SK-N-SH (cell line): ENCODE measurements around the gene R3HDM2. TPM values are rescaled to one million over a fixed set of nuclear protein-coding genes. Genes with fewer than 3 reads are reported as not detected.

Experiments used
- CTCF ChIA-PET: fragments of 300-600, 350-600 bp; formaldehyde crosslinking; extraction: SDS; loops from one replicate; lab custom pipeline; 2021; lab: Yijun Ruan, JAX
- POLR2A ChIA-PET: fragments of 350-600 bp; sonication (Branson Sonifier 250); formaldehyde crosslinking; extraction: SDS; loops from one replicate; lab custom pipeline; 2020; ENCODE audit warnings: antibody characterized with exemption, inconsistent platforms; lab: Yijun Ruan, JAX
- DNase-seq: peaks from one replicate; pipeline ENCODE4 v3.0.0; 2012
- H2AFZ ChIP-seq: fragments of 200-600 bp; sonication (generic); 2 replicates; pipeline ENCODE4 v1.8.1; 2016; ENCODE audit warnings: antibody characterized with exemption, mild to moderate bottlenecking, low read depth
- H3F3A ChIP-seq: fragments of 200-600 bp; sonication (generic); replicated peaks from 2 replicates; pipeline ENCODE3; 2016; ENCODE audit warnings: antibody characterized with exemption, mild to moderate bottlenecking; ENCODE audit not compliant: insufficient read depth
- H3K27ac ChIP-seq, 2 experiments: fragments of 200-500 bp in 1 of 2; fragments of 200-600 bp in 1 of 2; sonication (Bioruptor generic) in 1 of 2; sonication (generic), shearing (Covaris generic) in 1 of 2; 2 replicates each; pipeline versions ENCODE4 v1.5.1 to v1.6.1; 2014 to 2016; ENCODE audit warnings: low read depth in 2 of 2, inconsistent platforms in 1 of 2, low read length in 1 of 2, mild to moderate bottlenecking in 1 of 2, mixed read lengths in 1 of 2
- H3K27me3 ChIP-seq: fragments of 200-600 bp; sonication (generic), shearing (Covaris generic); 2 replicates; pipeline ENCODE4 v1.6.1; 2016; ENCODE audit warnings: mixed run types; ENCODE audit not compliant: insufficient read depth
- H3K36me3 ChIP-seq, 2 experiments: fragments of 200-500 bp in 1 of 2; fragments of 200-600 bp in 1 of 2; sonication (Bioruptor generic) in 1 of 2; sonication (generic) in 1 of 2; replicated peaks in 1 of 2; 2 replicates each; pipeline versions ENCODE3 to v1.5.1; 2014 to 2016; ENCODE audit warnings: low read length in 1 of 2, mild to moderate bottlenecking in 1 of 2; ENCODE audit not compliant: insufficient read depth in 2 of 2, control insufficient read depth in 1 of 2
- H3K4me1 ChIP-seq, 2 experiments: fragments of 200-500 bp in 1 of 2; fragments of 200-600 bp in 1 of 2; sonication (Bioruptor generic) in 1 of 2; sonication (generic), shearing (Covaris generic) in 1 of 2; 2 replicates each; pipeline versions ENCODE4 v1.5.1 to v1.6.1; 2014 to 2016; ENCODE audit warnings: low read depth in 1 of 2, low read length in 1 of 2, mixed run types in 1 of 2; ENCODE audit not compliant: insufficient read depth in 2 of 2, control insufficient read depth in 1 of 2
- H3K4me2 ChIP-seq: fragments of 200-600 bp; sonication (generic), shearing (Covaris generic); 2 replicates; pipeline ENCODE4 v1.6.1; 2017; ENCODE audit warnings: mixed run types
- H3K4me3 ChIP-seq, 2 experiments: fragments of 200-500 bp in 1 of 2; fragments of 200-600 bp in 1 of 2; sonication (Bioruptor generic) in 1 of 2; sonication (generic), shearing (Covaris generic) in 1 of 2; 2 replicates each; pipeline versions ENCODE4 v1.5.1 to v1.8.1; 2014 to 2016; ENCODE audit warnings: low read depth in 2 of 2, inconsistent platforms in 1 of 2, low read length in 1 of 2, mild to moderate bottlenecking in 1 of 2, mixed read lengths in 1 of 2, moderate library complexity in 1 of 2
- H3K79me2 ChIP-seq: fragments of 200-600 bp; sonication (generic); 2 replicates; pipeline ENCODE4 v1.8.1; 2017; ENCODE audit warnings: mild to moderate bottlenecking; ENCODE audit not compliant: insufficient read depth
- H3K9ac ChIP-seq: fragments of 200-600 bp; sonication (generic); 2 replicates; pipeline ENCODE4 v1.6.1; 2017; ENCODE audit warnings: mixed run types
- H3K9me2 ChIP-seq: fragments of 200-600 bp; sonication (generic); 2 replicates; pipeline ENCODE4 v1.6.1; 2017; ENCODE audit warnings: mixed run types
- H3K9me3 ChIP-seq: fragments of 200-600 bp; sonication (generic); 2 replicates; pipeline ENCODE4 v1.6.1; 2017; ENCODE audit warnings: mixed run types, mild to moderate bottlenecking, moderate library complexity
- H4K20me1 ChIP-seq: fragments of 200-600 bp; sonication (generic); 2 replicates; pipeline ENCODE4 v1.6.1; 2017; ENCODE audit warnings: mild to moderate bottlenecking, mixed run types; ENCODE audit not compliant: insufficient read depth
- FOXJ3 ChIP-seq: sonication (generic); formaldehyde crosslinking; IDR thresholded peaks from 2 replicates; pipeline ENCODE4 v1.5.1; 2020; ENCODE audit warnings: mild to moderate bottlenecking, missing genetic modification reagents
- FOXM1 ChIP-seq: IDR thresholded peaks from 2 replicates; pipeline ENCODE4 v1.4.0; 2012; ENCODE audit warnings: low read depth, mild to moderate bottlenecking
- MEF2A ChIP-seq: IDR thresholded peaks from 2 replicates; pipeline ENCODE4 v1.4.0; 2012; ENCODE audit warnings: low read depth, borderline replicate concordance
- MXI1 ChIP-seq: IDR thresholded peaks from 2 replicates; pipeline ENCODE4 v1.6.1; 2012; ENCODE audit warnings: mild to moderate bottlenecking, low read depth, low read length, improper control_type of control experiment
- NFIC ChIP-seq: IDR thresholded peaks from 2 replicates; pipeline ENCODE4 v1.4.0; 2012; ENCODE audit warnings: borderline replicate concordance
- RCOR1 ChIP-seq: fragments of 150-350 bp; IDR thresholded peaks from 2 replicates; pipeline ENCODE4 v1.6.1; 2017; ENCODE audit warnings: antibody characterized with exemption, low read length
- RXRA ChIP-seq: IDR thresholded peaks from 2 replicates; pipeline ENCODE4 v1.4.0; 2012; ENCODE audit warnings: low read depth, mild to moderate bottlenecking, borderline replicate concordance
- SIN3A ChIP-seq: IDR thresholded peaks from 2 replicates; pipeline ENCODE4 v1.6.1; 2012; ENCODE audit warnings: low read depth, mild to moderate bottlenecking, low read length, moderate library complexity, borderline replicate concordance
- TEAD4 ChIP-seq: IDR thresholded peaks from 2 replicates; pipeline ENCODE4 v1.4.0; 2012; ENCODE audit warnings: mild to moderate bottlenecking, borderline replicate concordance; ENCODE audit not compliant: insufficient read depth
- YY1 ChIP-seq: IDR thresholded peaks from 2 replicates; pipeline ENCODE4 v1.4.0; 2012; ENCODE audit warnings: low read depth, mild to moderate bottlenecking
- WGBS: methylation state at CpG from one replicate; pipeline ENCODE4 v1.1.6; 2017; ENCODE audit warnings: low lambda C conversion rate; 5-methylcytosine and 5-hydroxymethylcytosine counted together
- polyA plus RNA-seq, 3 experiments: library from polyadenylated mRNA; depleted of rRNA; stranded (reverse); fragments of >200 nt; gene quantifications; 2 replicates each; pipeline ENCODE4 v1.2.3, GENCODE V29; 2012
- TF ChIP-seq, protein P1 (sequence below): IDR thresholded peaks from 2 replicates; pipeline ENCODE4 v1.6.1; 2012; ENCODE audit warnings: mild to moderate bottlenecking, low read depth, low read length, moderate library complexity
- TF ChIP-seq, protein P2 (sequence below): fragments of 200-600 bp; sonication (generic); IDR thresholded peaks from 2 replicates; pipeline ENCODE4 v1.6.1; 2017; ENCODE audit warnings: antibody characterized with exemption, mild to moderate bottlenecking, moderate library complexity

Gene R3HDM2
- polyA plus RNA-seq, 1 of the 3 experiments (the other 2 are of a cell fraction), result 23.1 TPM

DNA sequence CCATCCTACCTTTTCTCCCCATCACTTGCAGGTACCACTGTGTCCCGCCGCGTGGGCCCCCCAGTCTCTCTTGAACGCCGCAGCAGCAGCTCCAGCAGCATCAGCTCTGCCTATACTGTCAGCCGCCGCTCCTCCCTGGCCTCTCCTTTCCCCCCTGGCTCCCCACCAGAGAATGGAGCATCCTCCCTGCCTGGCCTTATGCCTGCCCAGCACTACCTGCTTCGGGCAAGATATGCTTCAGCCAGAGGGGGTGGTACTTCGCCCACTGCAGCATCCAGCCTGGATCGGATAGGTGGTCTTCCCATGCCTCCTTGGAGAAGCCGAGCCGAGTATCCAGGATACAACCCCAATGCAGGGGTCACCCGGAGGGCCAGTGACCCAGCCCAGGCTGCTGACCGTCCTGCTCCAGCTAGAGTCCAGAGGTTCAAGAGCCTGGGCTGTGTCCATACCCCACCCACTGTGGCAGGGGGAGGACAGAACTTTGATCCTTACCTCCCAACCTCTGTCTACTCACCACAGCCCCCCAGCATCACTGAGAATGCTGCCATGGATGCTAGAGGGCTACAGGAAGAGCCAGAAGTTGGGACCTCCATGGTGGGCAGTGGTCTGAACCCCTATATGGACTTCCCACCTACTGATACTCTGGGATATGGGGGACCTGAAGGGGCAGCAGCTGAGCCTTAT, 39.6 kb upstream of the R3HDM2 start:
- H3F3A ChIP-seq, result no peaks in the 10 kb centered on the region
- TF ChIP-seq, protein P1, sequence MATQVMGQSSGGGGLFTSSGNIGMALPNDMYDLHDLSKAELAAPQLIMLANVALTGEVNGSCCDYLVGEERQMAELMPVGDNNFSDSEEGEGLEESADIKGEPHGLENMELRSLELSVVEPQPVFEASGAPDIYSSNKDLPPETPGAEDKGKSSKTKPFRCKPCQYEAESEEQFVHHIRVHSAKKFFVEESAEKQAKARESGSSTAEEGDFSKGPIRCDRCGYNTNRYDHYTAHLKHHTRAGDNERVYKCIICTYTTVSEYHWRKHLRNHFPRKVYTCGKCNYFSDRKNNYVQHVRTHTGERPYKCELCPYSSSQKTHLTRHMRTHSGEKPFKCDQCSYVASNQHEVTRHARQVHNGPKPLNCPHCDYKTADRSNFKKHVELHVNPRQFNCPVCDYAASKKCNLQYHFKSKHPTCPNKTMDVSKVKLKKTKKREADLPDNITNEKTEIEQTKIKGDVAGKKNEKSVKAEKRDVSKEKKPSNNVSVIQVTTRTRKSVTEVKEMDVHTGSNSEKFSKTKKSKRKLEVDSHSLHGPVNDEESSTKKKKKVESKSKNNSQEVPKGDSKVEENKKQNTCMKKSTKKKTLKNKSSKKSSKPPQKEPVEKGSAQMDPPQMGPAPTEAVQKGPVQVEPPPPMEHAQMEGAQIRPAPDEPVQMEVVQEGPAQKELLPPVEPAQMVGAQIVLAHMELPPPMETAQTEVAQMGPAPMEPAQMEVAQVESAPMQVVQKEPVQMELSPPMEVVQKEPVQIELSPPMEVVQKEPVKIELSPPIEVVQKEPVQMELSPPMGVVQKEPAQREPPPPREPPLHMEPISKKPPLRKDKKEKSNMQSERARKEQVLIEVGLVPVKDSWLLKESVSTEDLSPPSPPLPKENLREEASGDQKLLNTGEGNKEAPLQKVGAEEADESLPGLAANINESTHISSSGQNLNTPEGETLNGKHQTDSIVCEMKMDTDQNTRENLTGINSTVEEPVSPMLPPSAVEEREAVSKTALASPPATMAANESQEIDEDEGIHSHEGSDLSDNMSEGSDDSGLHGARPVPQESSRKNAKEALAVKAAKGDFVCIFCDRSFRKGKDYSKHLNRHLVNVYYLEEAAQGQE, result no peak
- TF ChIP-seq RXRA (no peak), FOXM1 (no peak), RCOR1 (no peak), TEAD4 (no peak), MXI1 (no peak), SIN3A (no peak), NFIC (no peak), YY1 (no peak), FOXJ3 (CRISPR knock-in tag) (no peak), MEF2A (no peak)
- TF ChIP-seq, protein P2, sequence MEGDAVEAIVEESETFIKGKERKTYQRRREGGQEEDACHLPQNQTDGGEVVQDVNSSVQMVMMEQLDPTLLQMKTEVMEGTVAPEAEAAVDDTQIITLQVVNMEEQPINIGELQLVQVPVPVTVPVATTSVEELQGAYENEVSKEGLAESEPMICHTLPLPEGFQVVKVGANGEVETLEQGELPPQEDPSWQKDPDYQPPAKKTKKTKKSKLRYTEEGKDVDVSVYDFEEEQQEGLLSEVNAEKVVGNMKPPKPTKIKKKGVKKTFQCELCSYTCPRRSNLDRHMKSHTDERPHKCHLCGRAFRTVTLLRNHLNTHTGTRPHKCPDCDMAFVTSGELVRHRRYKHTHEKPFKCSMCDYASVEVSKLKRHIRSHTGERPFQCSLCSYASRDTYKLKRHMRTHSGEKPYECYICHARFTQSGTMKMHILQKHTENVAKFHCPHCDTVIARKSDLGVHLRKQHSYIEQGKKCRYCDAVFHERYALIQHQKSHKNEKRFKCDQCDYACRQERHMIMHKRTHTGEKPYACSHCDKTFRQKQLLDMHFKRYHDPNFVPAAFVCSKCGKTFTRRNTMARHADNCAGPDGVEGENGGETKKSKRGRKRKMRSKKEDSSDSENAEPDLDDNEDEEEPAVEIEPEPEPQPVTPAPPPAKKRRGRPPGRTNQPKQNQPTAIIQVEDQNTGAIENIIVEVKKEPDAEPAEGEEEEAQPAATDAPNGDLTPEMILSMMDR, result no peak
- H3K9ac ChIP-seq, result no peak overlapping the region
- H2AFZ ChIP-seq, result no peak overlapping the region
- ChIA-PET POLR2A (no interaction called here), CTCF (interaction anchor here (0.7 to 2.8 kb wide), 7 partner anchors 8 to 230 kb away, joined by 3 to 22 read pairs (median 7); partner anchors contain the start of gene GLI1)
- WGBS, result 59% methylated on average over 8 of the region's 14 CpGs
- H3K9me3 ChIP-seq, result no peaks in the 10 kb centered on the region
- DNase-seq, result no peak
- no peak overlapping the region for H3K4me2 ChIP-seq
- H3K27me3 ChIP-seq, result peaks cover 87% of the 10 kb centered on the region
- H3K9me2 ChIP-seq, result no peaks in the 10 kb centered on the region
- peaks cover 0 to under 1% of the 10 kb centered on the region in 2 experiments; a peak in 1 of 4 replicates for H3K4me1 ChIP-seq
- H3K27ac ChIP-seq, result no peak overlapping the region
- H3K36me3 ChIP-seq, result no peaks in the 10 kb centered on the region
- H3K4me3 ChIP-seq, result no peak overlapping the region
- no peaks in the 10 kb centered on the region for H3K79me2 ChIP-seq
- H4K20me1 ChIP-seq, result no peaks in the 10 kb centered on the region
